Esophagus squamous epithelium (tissue), 5 donors: Measurements from ENCODE around the gene TRAF2. TPM values are rescaled to one million over a fixed set of nuclear protein-coding genes. Genes with fewer than 3 reads are reported as not detected.

Experiments
- DNase-seq: peaks from one replicate; lab custom pipeline; 2025; lab: John Stamatoyannopoulos, UW
- H3K27ac ChIP-seq, 4 donors: fragments of 200-600 bp; sonication (generic); one replicate each; pipeline ENCODE4 v1.5.1; 2016 to 2019; ENCODE audit warnings: mild to moderate bottlenecking in 1 of 4
- H3K27me3 ChIP-seq, 4 donors: fragments of 200-600 bp; sonication (generic); 1 replicate in 3 of 4; 2 replicates in 1 of 4; pipeline versions ENCODE4 v1.5.1 to v1.6.0; 2017 to 2021; ENCODE audit warnings: antibody characterized with exemption in 1 of 4
- H3K36me3 ChIP-seq, 3 donors: fragments of 200-600 bp; sonication (generic); one replicate each; pipeline ENCODE4 v1.5.1; 2016 to 2019
- H3K4me1 ChIP-seq, 3 donors: fragments of 200-600 bp; sonication (generic); one replicate each; pipeline ENCODE4 v1.5.1; 2017 to 2019
- H3K4me3 ChIP-seq, 4 donors: fragments of 200-600 bp; sonication (generic); 1 replicate in 3 of 4; 2 replicates in 1 of 4; pipeline ENCODE4 v1.5.1; 2016 to 2019; ENCODE audit warnings: mild to moderate bottlenecking in 2 of 4, moderate library complexity in 1 of 4
- H3K9me3 ChIP-seq, 3 donors: fragments of 200-600 bp; sonication (generic); one replicate each; pipeline ENCODE4 v1.5.1; 2016 to 2019
- POLR2A ChIP-seq, 4 donors: fragments of 450-650 bp; IDR thresholded peaks; one replicate each; pipeline ENCODE4 v1.6.1; 2017; ENCODE audit warnings: antibody characterized with exemption in 4 of 4, mild to moderate bottlenecking in 4 of 4, moderate library complexity in 3 of 4
- WGBS, 2 donors: methylation state at CpG; one replicate each; pipeline ENCODE4 v1.1.5; 2018; 5-methylcytosine and 5-hydroxymethylcytosine counted together
- intact Hi-C: fragments of 100-400 bp; cut with DNase I; formaldehyde crosslinking; loops from one replicate; pipeline ENCODE4 v1.15.0; 2022
- small RNA-seq, 4 donors: library from RNA; depleted of rRNA; stranded (forward); fragments of <200 nt; gene quantifications; one replicate each; pipeline ENCODE3, GENCODE V24; 2016
- total RNA-seq, 4 donors: library from RNA; depleted of rRNA; stranded (reverse); fragments of >200 nt; gene quantifications; one replicate each; pipeline ENCODE4 v1.1.0, GENCODE V29; 2016
- TF ChIP-seq, protein P1 (sequence below), 6 experiments: fragments of 450-650 bp in 4 of 6; fragments of 200-600 bp in 2 of 6; sonication (generic) in 2 of 6; IDR thresholded peaks; one replicate each; pipeline ENCODE4 v1.5.1; 2016 to 2019; ENCODE audit warnings: antibody characterized with exemption in 6 of 6, mild to moderate bottlenecking in 4 of 6, moderate library complexity in 4 of 6
- donor health status: DM: yes; HTN: yes; CAD: no.

Gene TRAF2
- total RNA-seq, 4 donors from 2014 or later = 8.0 to 20.9 (median 13.2) TPM

DNA sequence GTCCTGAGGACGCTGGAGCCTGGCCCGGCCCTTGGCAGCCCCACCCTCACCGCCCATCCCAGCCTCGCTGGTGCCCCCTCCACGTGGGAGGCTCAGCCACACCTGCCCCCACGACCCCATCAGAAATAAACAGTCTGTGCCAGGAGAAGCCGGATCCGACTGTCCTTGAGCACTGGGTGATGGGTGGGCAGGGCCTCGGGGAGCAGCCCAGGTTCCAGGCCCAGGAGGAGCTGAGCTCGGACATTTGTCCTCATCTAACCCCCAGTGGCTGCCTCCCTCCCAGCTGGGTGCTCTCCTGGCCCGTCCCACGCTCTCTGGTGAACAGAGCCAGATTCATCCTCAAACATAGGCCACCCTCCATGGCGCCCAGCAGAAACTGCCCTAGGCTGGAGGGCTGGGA lies 86.4 kb downstream of the TRAF2 start:
- Histone ChIP-seq H3K27me3 (peaks cover 0 to 26% (median 0%) of the 10 kb centered on the region in 4 donors), H3K27ac (no peak overlapping the region), H3K4me1 (peaks cover 13 to 40% (median 19%) of the 10 kb centered on the region in 3 donors), H3K36me3 (no peaks in the 10 kb centered on the region), H3K9me3 (no peaks in the 10 kb centered on the region), H3K4me3 (no peak overlapping the region)
- no peak for DNase-seq
- intact Hi-C loops = no loop called here
- TF ChIP-seq, protein P1, sequence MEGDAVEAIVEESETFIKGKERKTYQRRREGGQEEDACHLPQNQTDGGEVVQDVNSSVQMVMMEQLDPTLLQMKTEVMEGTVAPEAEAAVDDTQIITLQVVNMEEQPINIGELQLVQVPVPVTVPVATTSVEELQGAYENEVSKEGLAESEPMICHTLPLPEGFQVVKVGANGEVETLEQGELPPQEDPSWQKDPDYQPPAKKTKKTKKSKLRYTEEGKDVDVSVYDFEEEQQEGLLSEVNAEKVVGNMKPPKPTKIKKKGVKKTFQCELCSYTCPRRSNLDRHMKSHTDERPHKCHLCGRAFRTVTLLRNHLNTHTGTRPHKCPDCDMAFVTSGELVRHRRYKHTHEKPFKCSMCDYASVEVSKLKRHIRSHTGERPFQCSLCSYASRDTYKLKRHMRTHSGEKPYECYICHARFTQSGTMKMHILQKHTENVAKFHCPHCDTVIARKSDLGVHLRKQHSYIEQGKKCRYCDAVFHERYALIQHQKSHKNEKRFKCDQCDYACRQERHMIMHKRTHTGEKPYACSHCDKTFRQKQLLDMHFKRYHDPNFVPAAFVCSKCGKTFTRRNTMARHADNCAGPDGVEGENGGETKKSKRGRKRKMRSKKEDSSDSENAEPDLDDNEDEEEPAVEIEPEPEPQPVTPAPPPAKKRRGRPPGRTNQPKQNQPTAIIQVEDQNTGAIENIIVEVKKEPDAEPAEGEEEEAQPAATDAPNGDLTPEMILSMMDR (IDR thresholded peaks at IDR 0.05) = no peak
- no peak for TF ChIP-seq POLR2A (IDR thresholded peaks at IDR 0.05)
- 44% methylated on average over 5 of the region's 13 CpGs; no CpG with 5 or more reads in 1 of the 2 donors for WGBS, 2 donors

DNA sequence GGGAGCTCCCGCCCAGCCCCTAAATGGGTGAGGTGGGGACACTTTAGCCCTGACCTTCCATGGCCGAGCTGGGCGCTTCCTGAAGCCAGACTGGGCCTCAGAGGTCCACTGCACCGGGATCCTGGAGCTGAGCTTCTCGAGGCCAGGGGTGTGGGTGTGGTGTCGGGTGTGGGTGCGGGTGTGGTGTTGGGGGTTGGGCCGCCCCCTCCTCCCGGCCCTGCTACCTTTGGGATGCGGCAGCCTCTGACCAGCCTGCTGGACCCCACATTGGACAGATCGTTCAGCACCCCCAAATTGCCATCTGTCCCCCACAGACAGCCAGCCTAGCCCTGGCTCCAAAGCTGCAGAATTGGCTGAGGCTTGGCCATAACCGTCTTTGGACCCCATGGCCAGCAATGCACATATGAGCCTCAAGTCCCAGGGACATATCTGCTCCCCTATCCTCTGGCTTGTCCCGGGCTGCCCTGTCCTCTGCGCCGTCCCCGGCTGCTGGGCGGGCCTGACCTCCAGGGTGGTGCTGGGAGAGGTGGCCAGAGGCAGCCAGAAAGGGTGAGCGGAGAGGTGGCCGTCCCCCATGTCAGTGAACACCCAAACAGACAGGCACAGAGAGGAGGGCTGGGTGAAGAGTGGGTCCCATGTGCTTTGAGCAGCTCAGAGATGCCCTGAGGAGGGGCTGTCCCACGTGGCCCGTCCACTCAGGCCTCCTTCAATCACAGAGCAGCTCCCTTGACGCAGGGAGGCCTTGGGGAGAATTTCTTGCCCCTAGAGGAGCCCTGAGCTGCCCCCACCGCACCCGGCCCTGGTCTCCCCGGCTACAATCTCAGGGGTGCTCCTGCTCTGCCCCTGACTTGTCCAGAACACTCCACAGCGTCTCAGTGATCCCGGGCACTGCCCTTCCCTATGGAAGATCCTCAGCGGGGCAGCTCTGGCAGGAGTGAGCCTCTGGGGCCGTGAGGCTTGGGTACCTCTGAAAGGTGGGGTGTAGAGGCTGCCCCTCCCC lies 87.6 kb downstream of the TRAF2 start:
- Histone ChIP-seq H3K27me3 (peaks cover 0 to 22% (median 0%) of the 10 kb centered on the region in 4 donors), H3K4me3 (no peak overlapping the region), H3K4me1 (peaks cover 13 to 51% (median 23%) of the 10 kb centered on the region in 3 donors), H3K27ac (peak overlapping the region in 2 of 4 donors; percentile 61 to 80), H3K36me3 (no peaks in the 10 kb centered on the region), H3K9me3 (no peaks in the 10 kb centered on the region)
- no peak for DNase-seq
- intact Hi-C loops = no loop called here
- TF ChIP-seq POLR2A (IDR thresholded peaks at IDR 0.05) = no peak
- TF ChIP-seq, protein P1 (IDR thresholded peaks at IDR 0.05) = no peak
- whole genome bisulfite sequencing, 2 donors = 78% methylated on average over 5 of the region's 29 CpGs; no CpG with 5 or more reads in 1 of the 2 donors

DNA sequence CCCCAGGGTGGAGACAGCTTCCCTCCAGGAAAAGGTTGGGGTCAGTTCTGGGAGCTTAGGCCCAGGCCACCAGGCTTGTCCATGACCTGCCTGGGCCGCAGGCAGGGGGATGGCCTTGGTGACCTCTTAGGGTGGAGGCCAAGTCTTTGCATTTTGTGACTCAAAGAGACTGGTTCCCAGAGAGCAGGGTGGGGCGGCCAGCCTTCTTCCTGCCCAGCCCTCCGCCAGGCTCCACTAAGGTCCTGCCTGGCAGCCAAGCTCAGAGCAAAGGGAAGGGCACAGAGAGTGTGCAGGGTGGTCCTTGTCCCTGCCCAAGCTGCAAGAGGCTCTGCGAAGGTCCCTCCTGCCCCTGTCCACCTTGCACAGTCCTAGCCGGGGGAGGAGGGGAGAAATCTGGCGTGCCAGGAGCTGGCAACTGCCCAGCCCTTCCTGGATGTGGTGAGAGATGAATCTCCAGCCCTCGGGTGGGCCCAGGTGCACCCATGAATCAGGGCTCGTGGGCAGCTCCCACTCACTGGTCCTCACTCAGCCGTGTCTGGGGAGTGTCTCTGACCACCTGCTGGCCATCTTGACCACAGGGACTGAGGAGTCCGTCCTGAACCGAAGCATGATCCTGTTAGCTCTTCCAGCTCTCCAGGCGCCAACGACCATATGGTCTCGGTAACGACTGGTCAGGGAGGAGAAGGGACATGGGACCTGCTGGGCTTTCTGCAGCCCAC lies 88.7 kb downstream of the TRAF2 start:
- peak overlapping the region in 1 of 4 donors; percentile 7 for H3K4me3 ChIP-seq
- DNase-seq = no peak

DNA sequence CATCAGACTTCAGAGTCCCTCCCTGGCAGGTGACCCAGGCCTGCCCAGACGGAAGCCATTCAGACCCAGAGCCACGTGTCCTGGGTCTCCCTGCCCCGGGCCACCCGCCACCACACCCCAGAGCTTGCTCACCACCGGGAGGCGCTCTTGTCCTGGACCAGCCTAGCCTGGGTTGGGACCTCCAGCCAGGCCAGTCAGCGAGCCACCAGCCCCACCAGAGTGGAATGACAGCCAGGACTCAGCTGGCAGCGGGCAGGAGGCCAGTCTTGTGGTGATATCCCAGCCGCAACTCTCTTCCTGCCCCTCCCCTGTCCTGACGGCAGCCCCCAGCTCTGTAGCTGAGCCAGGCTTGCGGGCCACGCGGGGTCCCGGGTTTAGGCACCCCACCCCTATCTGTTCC lies 89.3 kb downstream of the TRAF2 start:
- Histone ChIP-seq H3K9me3 (no peaks in the 10 kb centered on the region), H3K27me3 (peaks cover 0 to 8% (median 0%) of the 10 kb centered on the region in 4 donors), H3K4me3 (peak overlapping the region in 1 of 4 donors; percentile 7), H3K36me3 (no peaks in the 10 kb centered on the region), H3K27ac (peak overlapping the region; percentile 39 to 82 (median 70)), H3K4me1 (peaks cover 13 to 56% (median 23%) of the 10 kb centered on the region in 3 donors)
- intact Hi-C loops = no loop called here
- WGBS, 2 donors = 51 to 82% methylated on average over 6 to 11 of the region's 14 CpGs
- DNase-seq = no peak
- TF ChIP-seq, protein P1 (IDR thresholded peaks at IDR 0.05) = peak in 2 of 6 experiments; percentile 15 to 40
- no peak for TF ChIP-seq POLR2A (IDR thresholded peaks at IDR 0.05)

More for the DNA sequence above, 88.7 kb downstream of the TRAF2 start:
- intact Hi-C loops = no loop called here
- H3K4me1 ChIP-seq = peaks cover 13 to 56% (median 23%) of the 10 kb centered on the region in 3 donors
- WGBS, 2 donors = 50% methylated on average over 4 of the region's 15 CpGs; no CpG with 5 or more reads in 1 of the 2 donors
- H3K36me3 ChIP-seq = no peaks in the 10 kb centered on the region
- no peak for TF ChIP-seq POLR2A (IDR thresholded peaks at IDR 0.05)
- TF ChIP-seq, protein P1 (IDR thresholded peaks at IDR 0.05) = no peak
- H3K9me3 ChIP-seq = no peaks in the 10 kb centered on the region
- H3K27ac ChIP-seq = peak overlapping the region; percentile 39 to 82 (median 70)
- peaks cover 0 to 13% (median 0%) of the 10 kb centered on the region in 4 donors for H3K27me3 ChIP-seq

Small RNA genes within 50 kb of the gene (small RNA-seq; reads per million reads assigned to genes)
- gene MIR4479 = 0 to 0.18 (median 0.04) reads per million in 4 donors

Other genes starting within 250 kb of the TRAF2 start
- 10 to 100 TPM in 2 of 4 donors, 1 to 10 TPM in 2; 5.2 to 41.2 (median 21.2) TPM for gene EGFL7, start 223.6 kb upstream of the TRAF2 start, total RNA-seq
- 10 to 100 TPM; 66.2 to 80.6 (median 75.8) TPM for gene AGPAT2, start 199.1 kb upstream of the TRAF2 start, total RNA-seq
- 1 to 10 TPM in 3 of 4 donors, under 1 TPM in 1; 0.48 to 6.3 (median 1.1) TPM for gene DIPK1B, start 173.9 kb upstream of the TRAF2 start, total RNA-seq
- 1 to 10 TPM in 3 of 4 donors, under 1 TPM in 1; 0.64 to 3.8 (median 2.2) TPM for gene LCN10, start 143.6 kb upstream of the TRAF2 start, total RNA-seq
- 1 to 10 TPM in 2 of 4 donors, under 1 TPM in 1, not detected in 1; 0.82 to 6.7 (median 2.5) TPM for gene LCN6, start 138.0 kb upstream of the TRAF2 start, total RNA-seq
- gene LCN8, start 128.3 kb upstream of the TRAF2 start, total RNA-seq = not detected
- gene LCN15, start 122.0 kb upstream of the TRAF2 start, total RNA-seq = not detected
- 100 to 1,000 TPM; 109 to 129 (median 123) TPM for gene TMEM141, start 95.2 kb upstream of the TRAF2 start, total RNA-seq
- 1 to 10 TPM in 1 of 4 donors, not detected in 3; 2.1 TPM for gene CCDC183, start 90.2 kb upstream of the TRAF2 start, total RNA-seq
- gene RABL6, start 78.6 kb upstream of the TRAF2 start, total RNA-seq = 10 to 100 TPM; 54.9 to 70.7 (median 61.5) TPM
- 1 to 10 TPM in 2 of 4 donors, under 1 TPM in 2; 0.32 to 2.3 (median 1.0) TPM for gene AJM1, start 44.0 kb upstream of the TRAF2 start, total RNA-seq
- gene PHPT1, start 37.1 kb upstream of the TRAF2 start, total RNA-seq = 10 to 100 TPM; 21.9 to 53.2 (median 42.2) TPM
- 1 to 10 TPM; 1.8 to 2.9 (median 2.7) TPM for gene MAMDC4, start 34.2 kb upstream of the TRAF2 start, total RNA-seq
- gene EDF1, start 20.2 kb upstream of the TRAF2 start, total RNA-seq = 100 to 1,000 TPM; 326 to 456 (median 356) TPM
- 100 to 1,000 TPM; 146 to 210 (median 163) TPM for gene FBXW5, start 58.2 kb downstream of the TRAF2 start, total RNA-seq
- 1 to 10 TPM in 1 of 4 donors, not detected in 3; 1.6 TPM for gene C8G, start 58.7 kb downstream of the TRAF2 start, total RNA-seq
- gene LCN12, start 65.8 kb downstream of the TRAF2 start, total RNA-seq = not detected
- 100 to 1,000 TPM in 1 of 4 donors, 1 to 10 TPM in 3; 1.7 to 208 (median 4.8) TPM for gene PTGDS, start 91.0 kb downstream of the TRAF2 start, total RNA-seq
- under 1 TPM in 1 of 4 donors, not detected in 3; 0.19 TPM for gene LCNL1, start 96.5 kb downstream of the TRAF2 start, total RNA-seq
- gene PAXX, start 105.9 kb downstream of the TRAF2 start, total RNA-seq = 10 to 100 TPM; 18.3 to 56.3 (median 49.6) TPM
- gene CLIC3, start 110.1 kb downstream of the TRAF2 start, total RNA-seq = 100 to 1,000 TPM in 3 of 4 donors, 10 to 100 TPM in 1; 94.8 to 442 (median 200) TPM
- gene ABCA2, start 141.7 kb downstream of the TRAF2 start, total RNA-seq = 10 to 100 TPM in 2 of 4 donors, 1 to 10 TPM in 2; 3.5 to 14.7 (median 7.6) TPM
- under 1 TPM in 3 of 4 donors, not detected in 1; 0.13 to 0.38 (median 0.21) TPM for gene FUT7, start 145.6 kb downstream of the TRAF2 start, total RNA-seq
- 10 to 100 TPM; 11.9 to 45.2 (median 20.3) TPM for gene NPDC1, start 159.7 kb downstream of the TRAF2 start, total RNA-seq
- 1 to 10 TPM in 2 of 4 donors, under 1 TPM in 2; 0.47 to 1.3 (median 0.86) TPM for gene ENTPD2, start 167.5 kb downstream of the TRAF2 start, total RNA-seq
- gene SAPCD2, start 184.0 kb downstream of the TRAF2 start, total RNA-seq = 10 to 100 TPM in 3 of 4 donors, 1 to 10 TPM in 1; 8.2 to 21.2 (median 14.7) TPM
- 1 to 10 TPM; 2.2 to 4.7 (median 3.7) TPM for gene UAP1L1, start 191.0 kb downstream of the TRAF2 start, total RNA-seq
- gene MAN1B1, start 200.5 kb downstream of the TRAF2 start, total RNA-seq = 10 to 100 TPM; 25.6 to 50.9 (median 39.4) TPM
- 100 to 1,000 TPM in 1 of 4 donors, 10 to 100 TPM in 3; 41.1 to 109 (median 62.4) TPM for gene DPP7, start 228.2 kb downstream of the TRAF2 start, total RNA-seq